CD4-positive, alpha-beta T cell treated with Interleukin-6 at 100 ng/mL for 8 hours (primary cell): ENCODE measurements around the gene CC2D1A.

Source experiments
- DNase-seq: peaks from one replicate; pipeline ENCODE4 v3.0.0-alpha.2; 2020; ENCODE audit warnings: mixed read lengths, low spot score

The CC2D1A gene

GRCh38 chr19:13877303-13877702 is 28.7 kb upstream of the CC2D1A start:
- DNase-seq: no peak

- peak; percentile 97 for DNase-seq
These were observed 25.6 kb upstream of the CC2D1A start for GRCh38 chr19:13880059-13881043.

- DNase-seq: no peak
These were observed 24.7 kb upstream of the CC2D1A start for GRCh38 chr19:13881251-13881691.

- peak; percentile 53 for DNase-seq
These were observed 24.1 kb upstream of the CC2D1A start for GRCh38 chr19:13881692-13882418.

GRCh38 chr19:13882419-13882795 is 23.6 kb upstream of the CC2D1A start:
- no peak for DNase-seq

- no peak for DNase-seq
These were observed 23.2 kb upstream of the CC2D1A start for GRCh38 chr19:13882836-13883235.

- no peak for DNase-seq
These were observed 22.4 kb upstream of the CC2D1A start for GRCh38 chr19:13883516-13884064.

GRCh38 chr19:13884726-13885591 is 21.0 kb upstream of the CC2D1A start:
- no peak for DNase-seq

- DNase-seq: no peak
These were observed 20.1 kb upstream of the CC2D1A start for GRCh38 chr19:13885826-13886365.

GRCh38 chr19:13887018-13887436 is 19.0 kb upstream of the CC2D1A start:
- DNase-seq: no peak

- DNase-seq: no peak
These were observed 18.5 kb upstream of the CC2D1A start for GRCh38 chr19:13887517-13887916.

GRCh38 chr19:13888281-13888680 is 17.7 kb upstream of the CC2D1A start:
- no peak for DNase-seq

GRCh38 chr19:13890136-13890535 is 15.9 kb upstream of the CC2D1A start:
- DNase-seq: no peak

- DNase-seq: no peak
These were observed 13.1 kb upstream of the CC2D1A start for GRCh38 chr19:13892870-13893269.

- no peak for DNase-seq
These were observed 11.4 kb upstream of the CC2D1A start for GRCh38 chr19:13894552-13894951.

GRCh38 chr19:13896227-13896626 is 9.8 kb upstream of the CC2D1A start:
- DNase-seq: no peak

- DNase-seq: no peak
These were observed 6.6 kb upstream of the CC2D1A start for GRCh38 chr19:13899393-13899792.

GRCh38 chr19:13899912-13900584 is 6.0 kb upstream of the CC2D1A start:
- DNase-seq: no peak

- DNase-seq: peak; percentile 35
These were observed 2.9 kb upstream of the CC2D1A start for GRCh38 chr19:13902993-13903555.

- DNase-seq: peak; percentile 14
These were observed 512 bp downstream of the CC2D1A start for GRCh38 chr19:13906521-13906904.

GRCh38 chr19:13906910-13907309 is 909 bp downstream of the CC2D1A start:
- DNase-seq: no peak
